Measurements from ENCODE around the gene MYO1E.

Gene MYO1E

GRCh38 chr15:59124261-59124660, 248.4 kb downstream of the MYO1E start:
- no peak overlapping the region for H3K4me3 ChIP-seq (ENCODE audit: low read length)
- peak; percentile 18 for DNase-seq (ENCODE audit: low read depth)
- TF ChIP-seq CTCF (IDR thresholded peaks at IDR 0.05; ENCODE audit: insufficient read depth, low read depth, low read length, missing control alignments), result no peak

DNA sequence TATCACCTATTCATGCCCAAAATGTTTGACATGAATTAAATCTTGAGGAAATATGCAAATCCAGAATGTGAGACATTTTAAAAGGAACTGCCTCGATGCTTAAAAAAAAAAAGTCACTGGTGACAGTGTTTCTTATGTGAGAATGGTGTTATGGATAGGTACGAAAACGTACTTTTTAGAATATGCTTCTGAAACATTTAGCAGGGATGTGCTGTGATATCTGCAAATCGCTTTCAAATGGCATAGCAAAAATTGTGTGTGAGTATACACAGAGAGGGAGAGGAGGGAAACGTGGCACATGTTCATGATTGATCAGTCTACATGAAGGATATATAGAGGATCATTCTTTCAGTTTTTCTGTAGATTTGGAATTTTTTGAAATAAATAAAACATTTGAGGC, 251.7 kb downstream of the MYO1E start:
- TF ChIP-seq CTCF (IDR thresholded peaks at IDR 0.05; ENCODE audit: insufficient read depth, low read depth, low read length, missing control alignments), result no peak
- no peak for DNase-seq (ENCODE audit: low read depth)
- no peak overlapping the region for H3K4me3 ChIP-seq (ENCODE audit: low read length)

GRCh38 chr15:59119625-59120024, 253.0 kb downstream of the MYO1E start:
- DNase-seq (ENCODE audit: low read depth), result no peak
- TF ChIP-seq CTCF (IDR thresholded peaks at IDR 0.05; ENCODE audit: insufficient read depth, low read depth, low read length, missing control alignments), result no peak
- no peak overlapping the region for H3K4me3 ChIP-seq (ENCODE audit: low read length)

GRCh38 chr15:59116771-59117170, 255.9 kb downstream of the MYO1E start:
- TF ChIP-seq CTCF (IDR thresholded peaks at IDR 0.05; ENCODE audit: insufficient read depth, low read depth, low read length, missing control alignments), result no peak
- H3K4me3 ChIP-seq (ENCODE audit: low read length), result no peak overlapping the region
- no peak for DNase-seq (ENCODE audit: low read depth)

- no peak for DNase-seq (ENCODE audit: low read depth)
- TF ChIP-seq CTCF (IDR thresholded peaks at IDR 0.05; ENCODE audit: insufficient read depth, low read depth, low read length, missing control alignments), result no peak
- H3K4me3 ChIP-seq (ENCODE audit: low read length), result no peak overlapping the region
Measured at GRCh38 chr15:59116141-59116540, 256.5 kb downstream of the MYO1E start.

- H3K4me3 ChIP-seq (ENCODE audit: low read length), result no peak overlapping the region
- no peak for TF ChIP-seq CTCF (IDR thresholded peaks at IDR 0.05; ENCODE audit: insufficient read depth, low read depth, low read length, missing control alignments)
- no peak for DNase-seq (ENCODE audit: low read depth)
Measured at GRCh38 chr15:59115047-59115446, 257.6 kb downstream of the MYO1E start.

DNA sequence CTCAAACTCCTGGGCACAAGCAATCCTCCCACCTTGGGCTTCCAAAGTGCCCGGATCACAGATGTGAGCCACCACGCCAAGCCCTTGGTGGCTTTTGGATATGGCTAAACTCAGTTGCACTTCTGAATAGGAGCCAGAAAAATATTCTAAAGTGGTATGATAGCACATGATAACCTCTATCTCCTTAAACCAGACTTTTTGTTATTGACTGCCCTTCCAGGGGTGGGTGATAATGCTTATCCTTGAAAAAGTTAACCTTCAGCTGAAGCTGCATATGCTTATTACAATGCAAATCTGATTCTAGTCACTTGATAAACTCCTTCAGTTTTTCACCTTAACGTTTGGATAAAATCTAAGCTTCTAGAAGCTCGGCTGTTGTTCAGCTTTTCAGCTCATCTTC, 261.4 kb downstream of the MYO1E start:
- DNase-seq (ENCODE audit: low read depth), result no peak
- H3K4me3 ChIP-seq (ENCODE audit: low read length), result no peak overlapping the region
- no peak for TF ChIP-seq CTCF (IDR thresholded peaks at IDR 0.05; ENCODE audit: insufficient read depth, low read depth, low read length, missing control alignments)

All from epithelial cell of esophagus (primary cell).